Left ventricle myocardium inferior (tissue), 1 donor: ENCODE measurements around the gene OR2H1. TPM values are rescaled to one million over a fixed set of nuclear protein-coding genes. Genes with fewer than 3 reads are reported as not detected.

Experiments used
- DNase-seq: peaks from one replicate; pipeline ENCODE4 v3.0.0-alpha.2; 2020
- H3K27ac ChIP-seq: fragments of 200-600 bp; replicated peaks from 2 replicates; pipeline ENCODE4 v1.8.0; 2021
- H3K27me3 ChIP-seq: fragments of 200-600 bp; 2 replicates; pipeline ENCODE4 v1.8.0; 2021; ENCODE audit warnings: low read depth
- H3K36me3 ChIP-seq: fragments of 200-600 bp; 2 replicates; pipeline ENCODE4 v1.8.0; 2021
- H3K4me1 ChIP-seq: fragments of 200-600 bp; 2 replicates; pipeline ENCODE4 v1.8.0; 2021
- H3K4me3 ChIP-seq: fragments of 200-600 bp; 2 replicates; pipeline ENCODE4 v1.8.0; 2021; ENCODE audit warnings: mild to moderate bottlenecking, moderate library complexity
- H3K9me3 ChIP-seq: fragments of 200-600 bp; replicated peaks from 2 replicates; pipeline ENCODE4 v1.8.0; 2021
- intact Hi-C: fragments of 100-400 bp; cut with micrococcal nuclease; formaldehyde crosslinking; loops from one replicate; pipeline ENCODE4 v1.11.0; 2022
- long read RNA-seq: library from polyadenylated mRNA; unstranded; transcript quantifications from one replicate; pipeline ENCODE4 v2.0.0, GENCODE V29; 2021
- total RNA-seq: library from RNA; stranded (reverse); fragmentation: NEBNext Ultra II Directional; extraction: Animal tissue kit (Norgen Biotek cat#: 25700); gene quantifications from one replicate; pipeline ENCODE4 v1.2.1, GENCODE V29; 2021
- TF ChIP-seq, protein P1 (sequence below): fragments of 200-600 bp; IDR thresholded peaks from 2 replicates; pipeline ENCODE4 v1.8.0; 2021; ENCODE audit warnings: antibody characterized with exemption, mild to moderate bottlenecking, borderline replicate concordance
- donor health status: DM: no; HTN: yes; CAD: no; lungs with severe emphysema.

The OR2H1 gene
- total RNA-seq, result not detected
- long read RNA-seq, result 0 reads

DNA sequence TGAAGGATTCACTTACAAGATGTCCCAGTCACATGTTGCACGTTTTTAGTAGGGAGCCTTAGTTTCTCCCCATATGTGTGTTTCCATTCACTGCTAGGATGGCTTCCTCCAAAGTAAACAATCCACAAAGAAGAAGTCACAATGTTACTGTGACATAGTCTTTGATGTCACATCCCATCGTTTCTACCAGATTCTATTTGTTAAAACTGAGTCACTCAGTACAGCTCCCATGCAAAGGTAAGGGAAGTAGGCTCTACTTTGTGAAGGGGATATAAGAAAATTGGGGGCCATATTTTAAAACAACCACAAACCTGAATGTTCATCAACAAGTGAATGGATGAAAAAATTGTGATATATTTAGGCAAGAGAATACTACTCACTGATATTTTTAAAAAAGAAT is at the start of gene OR2H1, which contains the start of gene OR11A1:
Gene OR2H1, plus strand, starts transcription at position 185 of the 400 bp plus-strand sequence. CDS start 4,615 bp downstream, outside the sequence.
Gene OR11A1, minus strand, starts transcription at position 101 of the 400 bp plus-strand sequence. CDS start 29,430 bp downstream, outside the sequence.
- no peak within 1 kb of the TSS for H3K4me3 ChIP-seq
- H3K36me3 ChIP-seq, result no peaks in the 10 kb centered on the region
- peaks cover 11% of the 10 kb centered on the region for H3K27me3 ChIP-seq
- TF ChIP-seq, protein P1, sequence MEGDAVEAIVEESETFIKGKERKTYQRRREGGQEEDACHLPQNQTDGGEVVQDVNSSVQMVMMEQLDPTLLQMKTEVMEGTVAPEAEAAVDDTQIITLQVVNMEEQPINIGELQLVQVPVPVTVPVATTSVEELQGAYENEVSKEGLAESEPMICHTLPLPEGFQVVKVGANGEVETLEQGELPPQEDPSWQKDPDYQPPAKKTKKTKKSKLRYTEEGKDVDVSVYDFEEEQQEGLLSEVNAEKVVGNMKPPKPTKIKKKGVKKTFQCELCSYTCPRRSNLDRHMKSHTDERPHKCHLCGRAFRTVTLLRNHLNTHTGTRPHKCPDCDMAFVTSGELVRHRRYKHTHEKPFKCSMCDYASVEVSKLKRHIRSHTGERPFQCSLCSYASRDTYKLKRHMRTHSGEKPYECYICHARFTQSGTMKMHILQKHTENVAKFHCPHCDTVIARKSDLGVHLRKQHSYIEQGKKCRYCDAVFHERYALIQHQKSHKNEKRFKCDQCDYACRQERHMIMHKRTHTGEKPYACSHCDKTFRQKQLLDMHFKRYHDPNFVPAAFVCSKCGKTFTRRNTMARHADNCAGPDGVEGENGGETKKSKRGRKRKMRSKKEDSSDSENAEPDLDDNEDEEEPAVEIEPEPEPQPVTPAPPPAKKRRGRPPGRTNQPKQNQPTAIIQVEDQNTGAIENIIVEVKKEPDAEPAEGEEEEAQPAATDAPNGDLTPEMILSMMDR, result no peak
- no peak for DNase-seq
- intact Hi-C loops, result no loop called here
- no peaks in the 10 kb centered on the region for H3K4me1 ChIP-seq
- H3K9me3 ChIP-seq, result peaks cover 2% of the 10 kb centered on the region
- no peak within 1 kb of the TSS for H3K27ac ChIP-seq

DNA sequence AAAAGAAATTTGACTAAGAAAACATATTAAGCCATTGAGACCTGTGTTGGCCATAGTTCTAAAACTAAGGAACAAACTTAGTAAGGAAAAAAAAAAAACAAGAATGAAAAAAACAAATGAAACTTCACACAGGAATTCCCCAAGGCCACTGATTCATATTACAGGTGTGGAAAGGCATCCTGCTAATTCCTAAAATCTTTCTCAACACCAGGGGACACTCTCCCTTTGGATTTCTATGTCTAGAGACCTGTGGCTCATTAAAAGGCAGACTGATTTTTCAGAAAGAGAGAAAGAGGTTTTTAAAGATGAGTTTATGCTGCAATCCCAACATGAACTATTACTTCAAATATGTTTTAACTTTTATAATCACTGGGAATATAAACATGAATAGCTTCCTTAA is 42.4 kb upstream of the OR2H1 start, which contains the start of gene OR12D1:
Gene OR12D1, plus strand, starts transcription at position 341 of the 400 bp plus-strand sequence.
- intact Hi-C loops, result no loop called here
- Histone ChIP-seq H3K4me3 (no peak within 1 kb of the TSS), H3K9me3 (peaks cover 22% of the 10 kb centered on the region), H3K36me3 (no peaks in the 10 kb centered on the region), H3K27me3 (no peaks in the 10 kb centered on the region), H3K4me1 (no peaks in the 10 kb centered on the region), H3K27ac (no peak within 1 kb of the TSS)
- no peak for DNase-seq
- TF ChIP-seq, protein P1, result no peak

DNA sequence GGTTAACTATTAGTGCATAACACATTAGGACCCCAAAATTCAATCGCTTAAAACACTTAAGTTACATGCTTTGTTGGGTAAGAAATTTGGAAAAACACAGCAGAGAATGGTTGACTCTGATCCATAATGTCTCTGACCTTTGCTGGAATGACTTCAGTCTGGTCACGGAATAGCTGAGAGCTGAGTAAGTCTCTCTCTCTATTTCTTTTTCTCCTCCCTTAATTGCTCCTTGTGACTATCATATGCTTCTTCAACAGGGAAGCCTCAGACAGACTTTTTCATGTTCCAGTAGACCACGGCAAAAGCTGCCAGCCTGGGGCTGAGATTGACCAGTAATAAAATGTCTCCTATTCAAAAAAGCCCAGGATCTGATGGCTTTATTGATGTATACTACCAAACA is 37.4 kb upstream of the OR2H1 start:
- Histone ChIP-seq H3K36me3 (no peaks in the 10 kb centered on the region), H3K9me3 (peaks cover 16% of the 10 kb centered on the region), H3K27me3 (no peaks in the 10 kb centered on the region), H3K4me3 (no peak overlapping the region), H3K4me1 (no peaks in the 10 kb centered on the region), H3K27ac (no peak overlapping the region)
- no peak for DNase-seq
- intact Hi-C loops, result no loop called here
- TF ChIP-seq, protein P1, result no peak

DNA sequence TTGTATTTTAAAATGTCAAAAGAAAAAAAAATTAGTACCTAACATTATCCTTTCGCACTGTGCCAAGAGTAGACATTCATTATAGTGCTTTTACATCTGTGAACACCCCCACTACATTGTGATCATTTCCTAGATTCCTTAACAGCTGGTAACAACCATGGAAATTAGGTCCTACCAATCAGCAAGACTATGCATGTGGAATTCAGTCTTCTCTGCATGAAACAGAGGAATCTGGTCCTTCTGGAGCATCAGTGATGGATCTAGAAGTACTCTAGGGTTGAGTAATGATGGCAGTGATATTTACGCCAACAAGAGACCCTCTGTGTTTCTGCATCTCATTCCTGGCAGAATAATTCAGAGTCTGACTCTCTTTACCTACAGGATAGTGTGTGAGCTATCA is 32.8 kb upstream of the OR2H1 start:
- H3K9me3 ChIP-seq, result peaks cover 16% of the 10 kb centered on the region
- no peaks in the 10 kb centered on the region for H3K36me3 ChIP-seq
- intact Hi-C loops, result no loop called here
- H3K4me1 ChIP-seq, result no peaks in the 10 kb centered on the region
- no peak overlapping the region for H3K27ac ChIP-seq
- H3K4me3 ChIP-seq, result no peak overlapping the region
- TF ChIP-seq, protein P1, result no peak
- no peaks in the 10 kb centered on the region for H3K27me3 ChIP-seq
- no peak for DNase-seq

DNA sequence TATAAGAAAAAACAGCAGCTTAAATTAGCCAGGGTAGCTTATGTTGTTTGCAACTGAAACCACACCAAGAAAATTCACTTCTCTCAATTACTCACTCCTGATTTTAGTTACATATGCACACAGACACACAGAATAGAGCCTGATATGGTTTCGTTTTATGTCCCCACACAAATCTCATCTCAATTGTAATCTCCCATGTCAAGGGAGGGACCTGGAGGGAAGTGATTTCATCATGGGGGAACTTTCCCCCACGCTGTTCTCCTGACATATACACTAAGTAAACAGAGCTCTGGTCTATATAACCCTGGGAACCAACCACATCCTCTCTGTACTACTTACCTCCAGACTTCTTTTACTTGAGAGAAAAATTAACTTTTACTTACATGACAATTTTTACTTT is 32.4 kb upstream of the OR2H1 start:
- Histone ChIP-seq H3K4me3 (no peak overlapping the region), H3K4me1 (no peaks in the 10 kb centered on the region), H3K27me3 (no peaks in the 10 kb centered on the region), H3K36me3 (no peaks in the 10 kb centered on the region), H3K27ac (no peak overlapping the region), H3K9me3 (peaks cover 16% of the 10 kb centered on the region)
- intact Hi-C loops, result no loop called here
- TF ChIP-seq, protein P1, result no peak
- no peak for DNase-seq
